HepG2 (cell line): ENCODE measurements around the gene GRHL3. TPM values are rescaled to one million over a fixed set of nuclear protein-coding genes. Genes with fewer than 3 reads are reported as not detected.

ENCODE experiments used
- ATAC-seq: fragments of 200-7000 bp; cut with Tn5 transposase; 3 replicates; pipeline ENCODE4 v1.9.1; 2020; ENCODE audit warnings: mild to moderate bottlenecking, moderate library complexity
- BruUV-seq: library from RNA; stranded (reverse); fragments of 400-500 nt; replicated peaks from 2 replicates; lab custom pipeline; 2021; lab: Mats Ljungman, UMichigan
- CTCF ChIA-PET: fragments of 300-600 bp; formaldehyde crosslinking; extraction: SDS; loops from one replicate; lab custom pipeline; 2021; ENCODE audit warnings: low total read pairs, inconsistent platforms, low intra/inter-chr PET ratio; lab: Yijun Ruan, JAX
- POLR2A ChIA-PET: fragments of 350-600 bp; sonication (Branson Sonifier 250); formaldehyde crosslinking; loops from one replicate; lab custom pipeline; 2020; ENCODE audit warnings: antibody characterized with exemption, inconsistent platforms; lab: Yijun Ruan, JAX
- DNase-seq: peaks from one replicate; pipeline ENCODE4 v3.0.0-alpha.2; 2015; ENCODE audit warnings: low spot score
- FAIRE-seq: peaks from 3 replicates; lab custom pipeline; 2011; peaks lifted over from hg19 to GRCh38; lab: Jason Lieb, UNC
- H2AFZ ChIP-seq: one replicate; pipeline ENCODE4 v1.6.1; 2011; ENCODE audit warnings: low read length, inconsistent platforms
- H3K27ac ChIP-seq: fragments of 300-600 bp; 3 replicates; pipeline ENCODE4 v1.8.0; 2011; ENCODE audit warnings: mixed run types, mild to moderate bottlenecking, mixed read lengths, low read length, inconsistent platforms; ENCODE audit not compliant: insufficient read depth; ENCODE audit errors: extremely low read length
- H3K27me3 ChIP-seq, 2 experiments: fragments of 200-600 bp in 1 of 2; 2 replicates in 1 of 2; 3 replicates in 1 of 2; pipeline versions ENCODE4 v1.6.0 to v1.8.0; 2011; ENCODE audit warnings: low read length in 2 of 2, mild to moderate bottlenecking in 2 of 2, moderate library complexity in 2 of 2, inconsistent platforms in 1 of 2; ENCODE audit not compliant: insufficient read depth in 2 of 2, control insufficient read depth in 1 of 2
- H3K36me3 ChIP-seq, 2 experiments: fragments of 200-600 bp in 1 of 2; replicated peaks in 1 of 2; 2 replicates in 1 of 2; 3 replicates in 1 of 2; pipeline versions ENCODE4 v1.5.1 to v1.8.0; 2011; ENCODE audit warnings: low read length in 2 of 2, inconsistent platforms in 1 of 2; ENCODE audit not compliant: insufficient read depth in 2 of 2, control insufficient read depth in 1 of 2
- H3K4me1 ChIP-seq: 2 replicates; pipeline ENCODE4 v1.5.1; 2012; ENCODE audit warnings: low read length, inconsistent platforms; ENCODE audit not compliant: insufficient read depth
- H3K4me2 ChIP-seq: 2 replicates; pipeline ENCODE4 v1.6.0; 2011; ENCODE audit warnings: low read depth, low read length, inconsistent platforms
- H3K4me3 ChIP-seq, 3 experiments: fragments of 200-600 bp in 1 of 3; sonication (generic), shearing (Covaris generic) in 1 of 3; replicated peaks in 1 of 3; 2 replicates each; pipeline ENCODE4 v1.5.1; 2011 to 2016; ENCODE audit warnings: low read length in 3 of 3, inconsistent platforms in 2 of 3, low read depth in 2 of 3, mild to moderate bottlenecking in 2 of 3, control low read depth in 1 of 3, mixed read lengths in 1 of 3; ENCODE audit not compliant: insufficient read depth in 1 of 3
- H3K79me2 ChIP-seq: one replicate; pipeline ENCODE4 v1.6.1; 2011; ENCODE audit warnings: low read length, inconsistent platforms; ENCODE audit not compliant: insufficient read depth
- H3K9ac ChIP-seq: 2 replicates; pipeline ENCODE4 v1.6.0; 2011; ENCODE audit warnings: mild to moderate bottlenecking, low read depth, low read length, inconsistent platforms; ENCODE audit not compliant: insufficient read depth
- H3K9me3 ChIP-seq: 2 replicates; pipeline ENCODE4 v1.5.1; 2012; ENCODE audit warnings: mild to moderate bottlenecking, low read length
- H4K20me1 ChIP-seq: 2 replicates; pipeline ENCODE4 v1.6.0; 2011; ENCODE audit warnings: inconsistent platforms, mild to moderate bottlenecking, low read length, moderate library complexity; ENCODE audit not compliant: insufficient read depth
- CEBPG ChIP-seq: IDR thresholded peaks from 2 replicates; pipeline ENCODE4 v1.6.1; 2016
- GTF3A ChIP-seq: sonication (generic); formaldehyde crosslinking; conservative IDR thresholded peaks from 2 replicates; pipeline ENCODE4 v1.4.0; 2020; ENCODE audit warnings: mild to moderate bottlenecking, missing genetic modification reagents
- HOXA9 ChIP-seq: sonication (generic); formaldehyde crosslinking; IDR thresholded peaks from 2 replicates; pipeline ENCODE4 v1.8.1; 2022; ENCODE audit warnings: missing genetic modification reagents, mild to moderate bottlenecking, moderate library complexity, borderline replicate concordance
- MZF1 ChIP-seq: sonication (generic); formaldehyde crosslinking; IDR thresholded peaks from 2 replicates; pipeline ENCODE4 v1.8.1; 2023; ENCODE audit warnings: mild to moderate bottlenecking, missing genetic modification reagents, borderline replicate concordance
- SOX13 ChIP-seq, 3 experiments: fragments of 450-650 bp in 1 of 3; sonication (generic) in 1 of 3; formaldehyde crosslinking in 1 of 3; IDR thresholded peaks in 2 of 3; conservative IDR thresholded peaks in 1 of 3; 2 replicates each; pipeline versions ENCODE4 v1.5.0 to v1.6.1; 2016 to 2020; ENCODE audit warnings: antibody characterized with exemption in 1 of 3, mild to moderate bottlenecking in 1 of 3, missing compliant biosample characterization in 1 of 3, missing genetic modification reagents in 1 of 3, moderate library complexity in 1 of 3
- TBP ChIP-seq: sonication (generic); formaldehyde crosslinking; IDR thresholded peaks from 2 replicates; pipeline ENCODE4 v1.5.0; 2020; ENCODE audit warnings: missing genetic modification reagents
- TMF1 ChIP-seq: sonication (generic); formaldehyde crosslinking; IDR thresholded peaks from 2 replicates; pipeline ENCODE4 v1.8.1; 2022; ENCODE audit warnings: low read depth, missing genetic modification reagents
- ZNF703 ChIP-seq: sonication (generic); formaldehyde crosslinking; IDR thresholded peaks from 2 replicates; pipeline ENCODE4 v1.5.1; 2020; ENCODE audit warnings: missing genetic modification reagents, mild to moderate bottlenecking, moderate library complexity, borderline replicate concordance
- ZNF761 ChIP-seq: sonication (generic); formaldehyde crosslinking; conservative IDR thresholded peaks from 2 replicates; pipeline ENCODE4 v1.4.0; 2020; ENCODE audit warnings: mild to moderate bottlenecking, missing genetic modification reagents
- WGBS: methylation state at CpG from one replicate; pipeline ENCODE4 v1.1.6; 2017; ENCODE audit warnings: low lambda C conversion rate; 5-methylcytosine and 5-hydroxymethylcytosine counted together
- in situ Hi-C: cut with HindIII; loops from 2 replicates; pipeline ENCODE4 v1.10.0; 2017; ENCODE audit warnings: low pct_unique_long_range_greater_than_20kb; ENCODE audit not compliant: extremely low pct_ligation_motif_present
- intact Hi-C: fragments of 100-400 bp; cut with micrococcal nuclease; formaldehyde crosslinking; loops from one replicate; pipeline ENCODE4 v1.10.0; 2022; ENCODE audit not compliant: unreplicated experiment
- polyA plus RNA-seq, 8 experiments: library from polyadenylated mRNA; depleted of rRNA in 3 of 8; stranded (reverse) in 7 of 8; unstranded in 1 of 8; fragments of >200 nt; fragmentation: Illumina TruSeq in 4 of 8; extraction: Trizol in 4 of 8; gene quantifications; 2 replicates each; pipeline versions ENCODE4 v1.2.1 to v1.2.3, GENCODE V29; 2011 to 2016; ENCODE audit warnings: low read depth in 4 of 8, missing spikeins in 1 of 8, mixed read lengths in 1 of 8; ENCODE audit not compliant: insufficient read depth in 1 of 8
- total RNA-seq, 5 experiments: library from RNA; depleted of rRNA; stranded (reverse); fragments of >200 nt; fragmentation: Illumina TruSeq; extraction: Trizol; gene quantifications; 2 replicates each; pipeline ENCODE4 v1.2.3, GENCODE V29; 2016; ENCODE audit warnings: low read depth in 1 of 5
- TF ChIP-seq, protein P1 (sequence below): sonication (generic); formaldehyde crosslinking; conservative IDR thresholded peaks from 2 replicates; pipeline ENCODE4 v1.4.0; 2020; ENCODE audit warnings: missing genetic modification reagents
- TF ChIP-seq, protein P2 (sequence below): sonication (generic); formaldehyde crosslinking; IDR thresholded peaks from 2 replicates; pipeline ENCODE4 v1.4.0; 2020; ENCODE audit warnings: missing genetic modification reagents, borderline replicate concordance
- TF ChIP-seq, protein P3 (sequence below): IDR thresholded peaks from 2 replicates; pipeline ENCODE4 v1.6.1; 2016; ENCODE audit warnings: missing compliant biosample characterization, missing genetic modification reagents, borderline replicate concordance
- TF ChIP-seq, protein P4 (sequence below): sonication (generic); formaldehyde crosslinking; IDR thresholded peaks from 2 replicates; pipeline ENCODE4 v1.4.0; 2020; ENCODE audit warnings: mild to moderate bottlenecking, missing genetic modification reagents
- TF ChIP-seq, protein P5 (sequence below): sonication (generic); formaldehyde crosslinking; IDR thresholded peaks from 2 replicates; pipeline ENCODE4 v1.4.0; 2020; ENCODE audit warnings: missing genetic modification reagents

Gene GRHL3
- total and polyA plus RNA-seq, 2 of the 13 experiments (the other 11 are each of a cell fraction or from before 2014, with no cell fraction given), result not detected

DNA sequence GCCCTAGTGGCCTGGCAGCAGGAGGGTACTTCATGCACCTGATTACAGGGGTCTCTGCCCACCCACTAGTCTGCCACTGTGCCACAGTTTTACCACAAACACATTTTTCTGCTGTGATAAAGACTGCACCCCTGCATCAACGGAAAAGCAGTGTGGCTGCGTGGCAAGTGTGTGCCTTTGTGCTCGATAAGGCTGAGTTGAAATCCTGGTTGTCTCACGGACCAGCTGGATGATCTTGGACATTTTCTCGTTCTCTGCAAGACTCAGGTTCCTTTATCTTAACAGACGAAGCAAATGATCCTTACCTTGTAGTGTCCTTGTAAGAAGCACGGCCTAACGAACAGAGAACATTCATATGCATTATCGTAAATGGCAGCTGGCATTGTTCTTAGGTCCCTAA is 10.2 kb downstream of the GRHL3 start:
- H3K27ac ChIP-seq, result no peak overlapping the region
- H3K9me3 ChIP-seq, result no peaks in the 10 kb centered on the region
- POLR2A ChIA-PET, result no interaction called here
- H3K9ac ChIP-seq, result no peak overlapping the region
- no peak overlapping the region for H3K4me3 ChIP-seq
- CTCF ChIA-PET, result no interaction called here
- FAIRE-seq, result no peak
- H3K36me3 ChIP-seq, result no peaks in the 10 kb centered on the region
- no peak overlapping the region for H2AFZ ChIP-seq
- no peaks in the 10 kb centered on the region for H3K4me1 ChIP-seq
- 31% methylated on average over 9 of the region's 9 CpGs for WGBS
- no peak overlapping the region for H3K4me2 ChIP-seq
- H3K79me2 ChIP-seq, result no peaks in the 10 kb centered on the region
- intact Hi-C loops (no loop called here), in situ Hi-C loops (no loop called here)
- ATAC-seq, result no peak
- DNase-seq, result no peak
- no TSS peak for BruUV-seq
- H4K20me1 ChIP-seq, result no peaks in the 10 kb centered on the region
- peaks cover 2 to 23% of the 10 kb centered on the region in 2 experiments; a peak in 4 of 5 replicates for H3K27me3 ChIP-seq
- TF ChIP-seq, protein P1, sequence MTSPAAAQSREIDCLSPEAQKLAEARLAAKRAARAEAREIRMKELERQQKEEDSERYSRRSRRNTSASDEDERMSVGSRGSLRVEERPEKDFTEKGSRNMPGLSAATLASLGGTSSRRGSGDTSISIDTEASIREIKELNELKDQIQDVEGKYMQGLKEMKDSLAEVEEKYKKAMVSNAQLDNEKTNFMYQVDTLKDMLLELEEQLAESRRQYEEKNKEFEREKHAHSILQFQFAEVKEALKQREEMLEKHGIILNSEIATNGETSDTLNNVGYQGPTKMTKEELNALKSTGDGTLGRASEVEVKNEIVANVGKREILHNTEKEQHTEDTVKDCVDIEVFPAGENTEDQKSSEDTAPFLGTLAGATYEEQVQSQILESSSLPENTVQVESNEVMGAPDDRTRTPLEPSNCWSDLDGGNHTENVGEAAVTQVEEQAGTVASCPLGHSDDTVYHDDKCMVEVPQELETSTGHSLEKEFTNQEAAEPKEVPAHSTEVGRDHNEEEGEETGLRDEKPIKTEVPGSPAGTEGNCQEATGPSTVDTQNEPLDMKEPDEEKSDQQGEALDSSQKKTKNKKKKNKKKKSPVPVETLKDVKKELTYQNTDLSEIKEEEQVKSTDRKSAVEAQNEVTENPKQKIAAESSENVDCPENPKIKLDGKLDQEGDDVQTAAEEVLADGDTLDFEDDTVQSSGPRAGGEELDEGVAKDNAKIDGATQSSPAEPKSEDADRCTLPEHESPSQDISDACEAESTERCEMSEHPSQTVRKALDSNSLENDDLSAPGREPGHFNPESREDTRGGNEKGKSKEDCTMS (CRISPR knock-in tag), result no peak
- no peak for TF ChIP-seq SOX13 (IDR thresholded peaks at IDR 0.05)
- TF ChIP-seq SOX13 (CRISPR knock-in tag; conservative IDR thresholded peaks at IDR 0.05 in 1 of 2, IDR thresholded peaks at IDR 0.05 in 1 of 2), result no peak
- TF ChIP-seq, protein P2, sequence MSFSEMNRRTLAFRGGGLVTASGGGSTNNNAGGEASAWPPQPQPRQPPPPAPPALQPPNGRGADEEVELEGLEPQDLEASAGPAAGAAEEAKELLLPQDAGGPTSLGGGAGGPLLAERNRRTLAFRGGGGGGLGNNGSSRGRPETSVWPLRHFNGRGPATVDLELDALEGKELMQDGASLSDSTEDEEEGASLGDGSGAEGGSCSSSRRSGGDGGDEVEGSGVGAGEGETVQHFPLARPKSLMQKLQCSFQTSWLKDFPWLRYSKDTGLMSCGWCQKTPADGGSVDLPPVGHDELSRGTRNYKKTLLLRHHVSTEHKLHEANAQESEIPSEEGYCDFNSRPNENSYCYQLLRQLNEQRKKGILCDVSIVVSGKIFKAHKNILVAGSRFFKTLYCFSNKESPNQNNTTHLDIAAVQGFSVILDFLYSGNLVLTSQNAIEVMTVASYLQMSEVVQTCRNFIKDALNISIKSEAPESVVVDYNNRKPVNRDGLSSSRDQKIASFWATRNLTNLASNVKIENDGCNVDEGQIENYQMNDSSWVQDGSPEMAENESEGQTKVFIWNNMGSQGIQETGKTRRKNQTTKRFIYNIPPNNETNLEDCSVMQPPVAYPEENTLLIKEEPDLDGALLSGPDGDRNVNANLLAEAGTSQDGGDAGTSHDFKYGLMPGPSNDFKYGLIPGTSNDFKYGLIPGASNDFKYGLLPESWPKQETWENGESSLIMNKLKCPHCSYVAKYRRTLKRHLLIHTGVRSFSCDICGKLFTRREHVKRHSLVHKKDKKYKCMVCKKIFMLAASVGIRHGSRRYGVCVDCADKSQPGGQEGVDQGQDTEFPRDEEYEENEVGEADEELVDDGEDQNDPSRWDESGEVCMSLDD (CRISPR knock-in tag), result no peak
- TF ChIP-seq, protein P3, sequence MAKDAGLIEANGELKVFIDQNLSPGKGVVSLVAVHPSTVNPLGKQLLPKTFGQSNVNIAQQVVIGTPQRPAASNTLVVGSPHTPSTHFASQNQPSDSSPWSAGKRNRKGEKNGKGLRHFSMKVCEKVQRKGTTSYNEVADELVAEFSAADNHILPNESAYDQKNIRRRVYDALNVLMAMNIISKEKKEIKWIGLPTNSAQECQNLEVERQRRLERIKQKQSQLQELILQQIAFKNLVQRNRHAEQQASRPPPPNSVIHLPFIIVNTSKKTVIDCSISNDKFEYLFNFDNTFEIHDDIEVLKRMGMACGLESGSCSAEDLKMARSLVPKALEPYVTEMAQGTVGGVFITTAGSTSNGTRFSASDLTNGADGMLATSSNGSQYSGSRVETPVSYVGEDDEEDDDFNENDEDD (CRISPR knock-in tag), result no peak
- no peak for TF ChIP-seq CEBPG (CRISPR knock-in tag)
- TF ChIP-seq HOXA9 (CRISPR knock-in tag), result no peak
- no peak for TF ChIP-seq TMF1 (CRISPR knock-in tag)
- TF ChIP-seq, protein P4, sequence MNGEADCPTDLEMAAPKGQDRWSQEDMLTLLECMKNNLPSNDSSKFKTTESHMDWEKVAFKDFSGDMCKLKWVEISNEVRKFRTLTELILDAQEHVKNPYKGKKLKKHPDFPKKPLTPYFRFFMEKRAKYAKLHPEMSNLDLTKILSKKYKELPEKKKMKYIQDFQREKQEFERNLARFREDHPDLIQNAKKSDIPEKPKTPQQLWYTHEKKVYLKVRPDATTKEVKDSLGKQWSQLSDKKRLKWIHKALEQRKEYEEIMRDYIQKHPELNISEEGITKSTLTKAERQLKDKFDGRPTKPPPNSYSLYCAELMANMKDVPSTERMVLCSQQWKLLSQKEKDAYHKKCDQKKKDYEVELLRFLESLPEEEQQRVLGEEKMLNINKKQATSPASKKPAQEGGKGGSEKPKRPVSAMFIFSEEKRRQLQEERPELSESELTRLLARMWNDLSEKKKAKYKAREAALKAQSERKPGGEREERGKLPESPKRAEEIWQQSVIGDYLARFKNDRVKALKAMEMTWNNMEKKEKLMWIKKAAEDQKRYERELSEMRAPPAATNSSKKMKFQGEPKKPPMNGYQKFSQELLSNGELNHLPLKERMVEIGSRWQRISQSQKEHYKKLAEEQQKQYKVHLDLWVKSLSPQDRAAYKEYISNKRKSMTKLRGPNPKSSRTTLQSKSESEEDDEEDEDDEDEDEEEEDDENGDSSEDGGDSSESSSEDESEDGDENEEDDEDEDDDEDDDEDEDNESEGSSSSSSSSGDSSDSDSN (CRISPR knock-in tag), result no peak
- TF ChIP-seq MZF1 (CRISPR knock-in tag), result no peak
- no peak for TF ChIP-seq ZNF761 (CRISPR knock-in tag)
- TF ChIP-seq TBP (CRISPR knock-in tag), result no peak
- no peak for TF ChIP-seq ZNF703
- TF ChIP-seq, protein P5, sequence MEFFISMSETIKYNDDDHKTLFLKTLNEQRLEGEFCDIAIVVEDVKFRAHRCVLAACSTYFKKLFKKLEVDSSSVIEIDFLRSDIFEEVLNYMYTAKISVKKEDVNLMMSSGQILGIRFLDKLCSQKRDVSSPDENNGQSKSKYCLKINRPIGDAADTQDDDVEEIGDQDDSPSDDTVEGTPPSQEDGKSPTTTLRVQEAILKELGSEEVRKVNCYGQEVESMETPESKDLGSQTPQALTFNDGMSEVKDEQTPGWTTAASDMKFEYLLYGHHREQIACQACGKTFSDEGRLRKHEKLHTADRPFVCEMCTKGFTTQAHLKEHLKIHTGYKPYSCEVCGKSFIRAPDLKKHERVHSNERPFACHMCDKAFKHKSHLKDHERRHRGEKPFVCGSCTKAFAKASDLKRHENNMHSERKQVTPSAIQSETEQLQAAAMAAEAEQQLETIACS, result no peak
- no peak for TF ChIP-seq GTF3A
